Stimulated activated naive B cell treated with anti-CD40 and anti-IgM and Interleukin-4, amounts not matched to agents 10 μg/mL and 1 μg/mL and 100 μg/mL, for 72 hours (primary cell): ENCODE measurements around the gene TMEM134.
"Not testable (repeated sequence)": the region's sequence is repeated elsewhere in the genome, so short reads cannot be mapped to it uniquely, and the experiment has no call there.

Experiments
- ATAC-seq, 2 donors: fragments of 150-1000 bp; cut with Tn5 transposase; replicated peaks; 2 replicates each; pipeline ENCODE4 v1.10.0; 2021; ENCODE audit warnings: moderate library complexity in 1 of 2
- DNase-seq: peaks from one replicate; pipeline ENCODE4 v3.0.0; 2021
- H3K27ac Mint-ChIP-seq: one replicate; pipeline ENCODE4 v1.8.0; 2022; ENCODE audit warnings: mild to moderate bottlenecking, mixed read lengths
- H3K27me3 Mint-ChIP-seq, 2 donors: one replicate each; pipeline ENCODE4 v1.8.0; 2022; ENCODE audit warnings: mixed read lengths in 2 of 2
- H3K36me3 Mint-ChIP-seq, 2 donors: one replicate each; pipeline ENCODE4 v1.8.0; 2022; ENCODE audit warnings: mixed read lengths in 2 of 2, mild to moderate bottlenecking in 1 of 2
- H3K4me1 Mint-ChIP-seq, 2 donors: one replicate each; pipeline ENCODE4 v1.8.0; 2022; ENCODE audit warnings: mixed read lengths in 2 of 2, mild to moderate bottlenecking in 1 of 2
- H3K4me3 Mint-ChIP-seq, 2 donors: one replicate each; pipeline ENCODE4 v1.8.0; 2022; ENCODE audit warnings: mild to moderate bottlenecking in 2 of 2, mixed read lengths in 2 of 2, moderate library complexity in 1 of 2
- H3K9me3 Mint-ChIP-seq, 2 donors: one replicate each; pipeline ENCODE4 v1.8.0; 2022; ENCODE audit warnings: mixed read lengths in 2 of 2, mild to moderate bottlenecking in 1 of 2

The TMEM134 gene

GRCh38 chr11:67465530-67465929 lies 3.5 kb downstream of the TMEM134 start:
- not testable (repeated sequence) for H3K27me3 Mint-ChIP-seq, H3K9me3 Mint-ChIP-seq, DNase-seq, ATAC-seq
- peaks cover 12 to 21% of the 10 kb centered on the region in 2 donors for H3K36me3 Mint-ChIP-seq
- H3K4me1 Mint-ChIP-seq, result peaks cover 37 to 72% of the 10 kb centered on the region in 2 donors
- H3K4me3 Mint-ChIP-seq, result peak overlapping the region; percentile 94 to 99
- H3K27ac Mint-ChIP-seq, result peak overlapping the region; percentile 98

- H3K4me1 Mint-ChIP-seq, result peaks cover 37 to 72% of the 10 kb centered on the region in 2 donors
- DNase-seq, result no peak
- peaks cover 12 to 21% of the 10 kb centered on the region in 2 donors for H3K36me3 Mint-ChIP-seq
- H3K4me3 Mint-ChIP-seq, result peak overlapping the region; percentile 94 to 99
- H3K9me3 Mint-ChIP-seq, result no peaks in the 10 kb centered on the region
- no peaks in the 10 kb centered on the region for H3K27me3 Mint-ChIP-seq
- peak overlapping the region; percentile 98 for H3K27ac Mint-ChIP-seq
- ATAC-seq, result no peak
Observed at GRCh38 chr11:67465189-67465510, 3.9 kb downstream of the TMEM134 start.

- H3K27me3 Mint-ChIP-seq, result no peaks in the 10 kb centered on the region
- peak overlapping the region; percentile 94 to 99 for H3K4me3 Mint-ChIP-seq
- peak overlapping the region; percentile 98 for H3K27ac Mint-ChIP-seq
- peaks cover 41 to 73% of the 10 kb centered on the region in 2 donors for H3K4me1 Mint-ChIP-seq
- DNase-seq (peak; percentile 90), ATAC-seq (peak; percentile 76)
- H3K36me3 Mint-ChIP-seq, result peaks cover 12 to 21% of the 10 kb centered on the region in 2 donors
- no peaks in the 10 kb centered on the region for H3K9me3 Mint-ChIP-seq
Observed at GRCh38 chr11:67464411-67465188, 4.5 kb downstream of the TMEM134 start.

- no peak for ATAC-seq
- Mint-ChIP-seq H3K27ac (peak overlapping the region; percentile 98), H3K27me3 (no peaks in the 10 kb centered on the region), H3K4me1 (peaks cover 46 to 80% of the 10 kb centered on the region in 2 donors), H3K9me3 (no peaks in the 10 kb centered on the region), H3K36me3 (peaks cover 12 to 21% of the 10 kb centered on the region in 2 donors), H3K4me3 (peak overlapping the region; percentile 94 to 99)
- DNase-seq, result no peak
Observed at GRCh38 chr11:67463680-67464410, 5.2 kb downstream of the TMEM134 start.

- no peaks in the 10 kb centered on the region for H3K27me3 Mint-ChIP-seq
- H3K36me3 Mint-ChIP-seq, result peaks cover 9 to 21% of the 10 kb centered on the region in 2 donors
- no peak for ATAC-seq
- no peak for DNase-seq
- peak overlapping the region; percentile 47 for H3K27ac Mint-ChIP-seq
- H3K4me1 Mint-ChIP-seq, result peaks cover 43 to 82% of the 10 kb centered on the region in 2 donors
- H3K4me3 Mint-ChIP-seq, result no peak overlapping the region
- no peaks in the 10 kb centered on the region for H3K9me3 Mint-ChIP-seq
Observed at GRCh38 chr11:67463186-67463585, 5.9 kb downstream of the TMEM134 start.

GRCh38 chr11:67458266-67458665 lies 10.8 kb downstream of the TMEM134 start:
- Mint-ChIP-seq H3K4me1 (peaks cover 35 to 75% of the 10 kb centered on the region in 2 donors), H3K27ac (peak overlapping the region; percentile 96), H3K4me3 (no peak overlapping the region), H3K9me3 (no peaks in the 10 kb centered on the region), H3K27me3 (no peaks in the 10 kb centered on the region), H3K36me3 (no peaks in the 10 kb centered on the region)
- ATAC-seq, result no peak
- DNase-seq, result no peak

GRCh38 chr11:67457453-67457852 lies 11.6 kb downstream of the TMEM134 start:
- Mint-ChIP-seq H3K36me3 (no peaks in the 10 kb centered on the region), H3K4me3 (no peak overlapping the region), H3K27me3 (no peaks in the 10 kb centered on the region), H3K9me3 (no peaks in the 10 kb centered on the region), H3K4me1 (peaks cover 30 to 73% of the 10 kb centered on the region in 2 donors), H3K27ac (peak overlapping the region; percentile 60)
- ATAC-seq (no peak), DNase-seq (no peak)

- no peak overlapping the region for H3K27ac Mint-ChIP-seq
- H3K27me3 Mint-ChIP-seq, result no peaks in the 10 kb centered on the region
- no peaks in the 10 kb centered on the region for H3K36me3 Mint-ChIP-seq
- H3K4me3 Mint-ChIP-seq, result no peak overlapping the region
- ATAC-seq (no peak), DNase-seq (no peak)
- H3K9me3 Mint-ChIP-seq, result no peaks in the 10 kb centered on the region
- peaks cover 36 to 84% of the 10 kb centered on the region in 2 donors for H3K4me1 Mint-ChIP-seq
Observed at GRCh38 chr11:67456068-67456705, 12.9 kb downstream of the TMEM134 start.

GRCh38 chr11:67455054-67455453 lies 14.0 kb downstream of the TMEM134 start, which contains the start of gene CABP4:
CABP4 (plus strand) TSS chr11:67455354; CDS start chr11:67455424, 70 bp downstream.
- no peak for DNase-seq

GRCh38 chr11:67453816-67454732 lies 15.0 kb downstream of the TMEM134 start:
- DNase-seq (no peak), ATAC-seq (no peak)
- Mint-ChIP-seq H3K36me3 (no peaks in the 10 kb centered on the region), H3K27me3 (no peaks in the 10 kb centered on the region), H3K27ac (no peak overlapping the region), H3K4me3 (no peak overlapping the region), H3K4me1 (peaks cover 35 to 84% of the 10 kb centered on the region in 2 donors), H3K9me3 (no peaks in the 10 kb centered on the region)

More at GRCh38 chr11:67455054-67455453, 14.0 kb downstream of the TMEM134 start, which contains the start of gene CABP4:
- Mint-ChIP-seq H3K27ac (peak within 1 kb of the TSS; percentile 65), H3K4me1 (peaks cover 35 to 84% of the 10 kb centered on the region in 2 donors), H3K9me3 (no peaks in the 10 kb centered on the region), H3K36me3 (no peaks in the 10 kb centered on the region), H3K4me3 (no peak within 1 kb of the TSS), H3K27me3 (no peaks in the 10 kb centered on the region)
- no peak for ATAC-seq

GRCh38 chr11:67452141-67452952 lies 16.7 kb downstream of the TMEM134 start, which contains the start of gene GPR152:
GPR152 (minus strand) TSS chr11:67452729; CDS start chr11:67452724, 5 bp downstream.
- peaks cover 39 to 83% of the 10 kb centered on the region in 2 donors for H3K4me1 Mint-ChIP-seq
- no peaks in the 10 kb centered on the region for H3K9me3 Mint-ChIP-seq
- H3K27ac Mint-ChIP-seq, result peak within 1 kb of the TSS; percentile 94
- H3K27me3 Mint-ChIP-seq, result no peaks in the 10 kb centered on the region
- no peak for ATAC-seq
- no peaks in the 10 kb centered on the region for H3K36me3 Mint-ChIP-seq
- DNase-seq, result no peak
- peak within 1 kb of the TSS; percentile 32 to 51 for H3K4me3 Mint-ChIP-seq

GRCh38 chr11:67451658-67451976 lies 17.4 kb downstream of the TMEM134 start:
- H3K4me3 Mint-ChIP-seq, result peak overlapping the region; percentile 32 to 51
- H3K9me3 Mint-ChIP-seq, result no peaks in the 10 kb centered on the region
- DNase-seq, result no peak
- H3K27ac Mint-ChIP-seq, result peak overlapping the region; percentile 94
- ATAC-seq, result no peak
- H3K27me3 Mint-ChIP-seq, result no peaks in the 10 kb centered on the region
- no peaks in the 10 kb centered on the region for H3K36me3 Mint-ChIP-seq
- H3K4me1 Mint-ChIP-seq, result peaks cover 36 to 82% of the 10 kb centered on the region in 2 donors
